ENCODE data around the gene MAP1S. TPM values are rescaled to one million over a fixed set of nuclear protein-coding genes. Genes with fewer than 3 reads are reported as not detected.

Gene MAP1S
- polyA plus RNA-seq, 3 donors: 33.9 to 40.7 (median 39.4) TPM

GRCh38 chr19:17724655-17725054 lies 5.4 kb downstream of the MAP1S start:
- DNase-seq (ENCODE audit: extremely low read depth in 1 of 11, low read depth in 9 of 11, low spot score in 4 of 11): no peak

DNA sequence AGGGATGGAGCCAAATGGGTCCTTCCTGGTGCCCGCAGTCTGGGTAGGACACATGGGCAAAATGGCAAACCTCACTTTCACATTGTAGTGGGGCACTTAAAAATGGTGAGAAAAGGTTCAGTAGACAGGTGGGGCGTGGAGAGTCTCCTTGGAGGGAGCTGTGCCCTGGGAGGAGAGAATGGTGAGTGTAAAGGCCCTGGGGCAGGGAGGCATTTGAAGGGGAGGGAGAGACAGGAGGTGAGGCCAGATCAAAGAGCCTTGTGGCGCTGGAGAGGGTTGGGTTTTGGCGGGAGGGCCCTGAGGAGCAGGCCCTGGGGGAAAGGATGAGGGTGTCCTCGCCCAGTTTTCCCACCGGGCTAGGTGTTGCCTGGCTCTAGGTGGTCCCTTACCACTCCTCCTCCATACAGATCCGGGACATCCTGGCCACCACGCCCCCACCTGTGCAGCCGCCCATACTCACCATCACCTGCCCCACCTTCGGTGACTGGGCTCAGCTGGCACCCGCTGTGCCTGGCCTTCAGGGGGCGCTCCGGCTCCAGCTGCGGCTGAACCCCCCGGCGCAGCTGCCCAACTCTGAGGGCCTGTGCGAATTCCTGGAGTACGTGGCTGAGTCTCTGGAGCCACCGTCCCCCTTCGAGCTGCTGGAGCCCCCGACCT lies 6.3 kb downstream of the MAP1S start:
- no peak for DNase-seq (ENCODE audit: extremely low read depth in 1 of 11, low read depth in 9 of 11, low spot score in 4 of 11)

DNA sequence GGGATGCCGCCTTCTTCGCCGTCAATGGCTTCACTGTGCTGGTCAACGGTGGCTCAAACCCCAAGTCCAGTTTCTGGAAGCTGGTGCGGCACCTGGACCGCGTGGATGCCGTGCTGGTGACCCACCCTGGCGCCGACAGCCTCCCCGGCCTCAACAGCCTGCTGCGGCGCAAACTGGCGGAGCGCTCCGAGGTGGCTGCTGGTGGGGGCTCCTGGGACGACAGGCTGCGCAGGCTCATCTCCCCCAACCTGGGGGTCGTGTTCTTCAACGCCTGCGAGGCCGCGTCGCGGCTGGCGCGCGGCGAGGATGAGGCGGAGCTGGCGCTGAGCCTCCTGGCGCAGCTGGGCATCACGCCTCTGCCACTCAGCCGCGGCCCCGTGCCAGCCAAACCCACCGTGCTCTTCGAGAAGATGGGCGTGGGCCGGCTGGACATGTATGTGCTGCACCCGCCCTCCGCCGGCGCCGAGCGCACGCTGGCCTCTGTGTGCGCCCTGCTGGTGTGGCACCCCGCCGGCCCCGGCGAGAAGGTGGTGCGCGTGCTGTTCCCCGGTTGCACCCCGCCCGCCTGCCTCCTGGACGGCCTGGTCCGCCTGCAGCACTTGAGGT lies 7.0 kb downstream of the MAP1S start:
- no peak for DNase-seq (ENCODE audit: extremely low read depth in 1 of 11, low read depth in 9 of 11, low spot score in 4 of 11)

GRCh38 chr19:17726964-17727773 lies 7.9 kb downstream of the MAP1S start:
- DNase-seq (ENCODE audit: extremely low read depth in 1 of 11, low read depth in 9 of 11, low spot score in 4 of 11): no peak

GRCh38 chr19:17727843-17728242 lies 8.6 kb downstream of the MAP1S start:
- DNase-seq (ENCODE audit: extremely low read depth in 1 of 11, low read depth in 9 of 11, low spot score in 4 of 11): no peak

- no peak for DNase-seq (ENCODE audit: extremely low read depth in 1 of 11, low read depth in 9 of 11, low spot score in 4 of 11)
These were observed 13.8 kb downstream of the MAP1S start for GRCh38 chr19:17733127-17733526.

DNA sequence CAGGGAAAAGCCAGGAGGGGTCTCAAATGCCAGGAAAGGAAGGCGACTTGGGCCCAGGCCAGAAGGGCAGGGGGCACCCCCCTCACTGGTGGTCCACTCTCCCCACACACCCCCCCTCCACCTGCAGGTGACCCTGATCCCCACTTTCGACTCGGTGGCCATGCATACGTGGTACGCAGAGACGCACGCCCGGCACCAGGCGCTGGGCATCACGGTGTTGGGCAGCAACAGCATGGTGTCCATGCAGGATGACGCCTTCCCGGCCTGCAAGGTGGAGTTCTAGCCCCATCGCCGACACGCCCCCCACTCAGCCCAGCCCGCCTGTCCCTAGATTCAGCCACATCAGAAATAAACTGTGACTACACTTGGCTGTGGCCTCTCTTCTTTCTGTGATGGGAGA lies 14.9 kb downstream of the MAP1S start:
- DNase-seq (ENCODE audit: extremely low read depth in 1 of 11, low read depth in 9 of 11, low spot score in 4 of 11): no peak

- no peak for DNase-seq (ENCODE audit: extremely low read depth in 1 of 11, low read depth in 9 of 11, low spot score in 4 of 11)
These were observed 16.1 kb downstream of the MAP1S start for GRCh38 chr19:17735410-17735809.

DNA sequence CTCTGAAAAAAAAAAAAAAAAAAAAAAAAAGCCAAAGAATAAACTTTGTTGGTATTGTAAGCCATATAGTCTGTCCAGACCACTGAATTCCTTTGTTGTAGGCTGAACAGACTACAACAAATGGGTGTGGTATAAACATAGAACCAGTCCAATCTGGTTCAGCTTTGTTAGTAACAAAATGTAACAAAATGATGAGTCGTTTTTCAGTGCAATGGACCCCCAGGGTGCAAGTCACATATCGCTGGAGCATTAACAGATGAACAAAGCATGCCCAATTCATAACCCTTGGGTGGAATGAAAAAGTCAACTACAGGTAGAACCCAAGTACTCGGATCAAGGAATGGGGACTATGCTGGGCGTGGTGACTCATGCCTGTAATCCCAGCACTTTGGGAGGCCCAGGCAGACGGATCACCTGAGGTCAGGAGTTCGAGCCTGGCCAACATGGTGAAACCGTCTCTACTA lies 18.4 kb downstream of the MAP1S start:
- DNase-seq (ENCODE audit: extremely low read depth in 1 of 11, low read depth in 9 of 11, low spot score in 4 of 11): no peak

DNA sequence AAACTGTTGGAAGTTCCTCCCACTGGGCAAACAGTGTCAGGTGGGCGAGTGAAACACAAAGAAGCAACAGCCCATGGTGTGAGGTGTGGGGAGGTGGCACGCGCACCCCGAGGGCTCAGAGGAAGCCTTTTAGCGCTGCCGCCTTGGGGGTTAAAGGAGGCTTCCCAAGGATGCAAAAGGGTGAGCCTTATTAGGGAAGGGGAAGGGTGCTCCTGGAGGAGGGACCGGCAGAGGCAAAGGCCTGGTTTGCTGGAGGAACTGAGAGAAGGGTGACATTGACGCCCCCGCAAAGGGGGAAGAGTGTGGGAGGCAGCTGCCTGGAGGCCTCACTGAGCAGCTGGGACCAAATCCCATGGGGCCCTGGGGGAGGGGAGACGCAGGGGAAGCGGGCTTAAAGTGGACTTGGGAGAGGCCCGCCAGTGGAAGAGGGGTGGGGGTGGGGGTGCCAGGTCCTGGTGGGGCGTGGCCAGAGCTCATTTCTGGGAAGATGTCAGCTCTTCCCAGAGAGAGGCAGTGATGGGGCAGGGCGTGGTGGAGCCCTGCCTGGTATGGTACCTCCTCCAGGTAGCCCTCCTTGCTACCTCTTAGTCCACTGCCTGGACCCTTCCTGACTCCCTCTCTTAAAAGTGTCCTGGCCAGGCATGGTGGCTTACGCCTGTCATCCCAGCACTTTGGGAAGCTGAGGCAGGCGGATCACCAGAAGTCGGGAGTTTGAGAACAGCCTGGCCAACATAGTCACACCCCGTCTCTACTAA lies 20.0 kb downstream of the MAP1S start:
- no peak for DNase-seq (ENCODE audit: extremely low read depth in 1 of 11, low read depth in 9 of 11, low spot score in 4 of 11)

DNA sequence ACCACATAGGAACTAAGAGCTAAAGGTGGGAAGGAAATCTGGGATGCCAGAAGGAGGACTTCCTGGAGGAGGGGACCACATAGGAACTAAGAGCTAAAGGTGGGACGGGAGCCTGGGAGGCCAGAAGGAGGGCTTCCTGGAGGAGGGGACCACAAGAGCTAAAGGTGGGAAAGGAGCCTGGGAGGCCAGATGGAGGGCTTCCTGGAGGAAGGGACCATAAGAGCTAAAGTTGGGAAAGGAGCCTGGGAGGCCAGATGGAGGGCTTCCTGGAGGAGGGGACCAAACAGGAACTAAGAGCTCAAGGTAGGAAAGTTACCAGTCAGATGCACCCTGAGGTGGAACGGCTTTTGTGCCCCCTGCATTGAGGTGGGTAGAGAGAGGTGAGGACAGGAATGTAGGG lies 22.2 kb downstream of the MAP1S start:
- no peak for DNase-seq (ENCODE audit: extremely low read depth in 1 of 11, low read depth in 9 of 11, low spot score in 4 of 11)

DNA sequence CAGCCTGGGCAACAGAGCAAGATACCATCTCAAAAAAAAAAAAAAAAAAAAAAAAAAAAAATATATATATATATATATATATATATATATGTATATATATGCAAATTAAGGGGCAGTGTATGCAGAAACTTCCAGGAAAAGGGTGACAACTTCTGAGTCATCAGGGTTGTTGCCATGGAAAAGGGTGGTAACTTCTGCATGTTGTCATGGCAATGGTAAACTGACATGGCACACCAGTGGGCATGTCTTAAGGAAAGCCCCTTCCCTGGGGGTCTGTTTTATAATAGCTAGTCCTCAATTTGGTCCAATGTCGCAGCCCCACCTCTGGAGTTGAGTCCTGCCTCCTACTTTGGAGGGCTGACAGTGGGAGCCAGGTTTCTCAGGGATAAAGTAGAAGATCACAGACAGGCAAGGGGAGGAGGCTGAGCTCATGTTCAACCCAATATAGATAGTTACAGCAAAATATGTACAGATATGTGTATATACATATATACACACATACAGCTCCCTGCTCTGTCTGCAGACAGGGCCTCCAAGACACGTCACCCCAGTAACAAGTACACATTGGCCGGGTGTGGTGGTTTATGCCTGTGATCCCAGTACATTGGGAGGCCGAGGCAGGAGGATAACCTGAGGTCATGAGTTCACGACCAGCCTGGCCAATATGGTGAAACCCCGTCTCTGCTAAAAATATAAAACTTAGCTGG lies 24.7 kb downstream of the MAP1S start:
- DNase-seq (ENCODE audit: extremely low read depth in 1 of 11, low read depth in 9 of 11, low spot score in 4 of 11): no peak

GRCh38 chr19:17747205-17748098 lies 28.2 kb downstream of the MAP1S start:
- DNase-seq (ENCODE audit: extremely low read depth in 1 of 11, low read depth in 9 of 11, low spot score in 4 of 11): peak; percentile 54 to 90 (median 87)

- DNase-seq (ENCODE audit: extremely low read depth in 1 of 11, low read depth in 9 of 11, low spot score in 4 of 11): no peak
These were observed 29.8 kb downstream of the MAP1S start for GRCh38 chr19:17748884-17749638.

DNA sequence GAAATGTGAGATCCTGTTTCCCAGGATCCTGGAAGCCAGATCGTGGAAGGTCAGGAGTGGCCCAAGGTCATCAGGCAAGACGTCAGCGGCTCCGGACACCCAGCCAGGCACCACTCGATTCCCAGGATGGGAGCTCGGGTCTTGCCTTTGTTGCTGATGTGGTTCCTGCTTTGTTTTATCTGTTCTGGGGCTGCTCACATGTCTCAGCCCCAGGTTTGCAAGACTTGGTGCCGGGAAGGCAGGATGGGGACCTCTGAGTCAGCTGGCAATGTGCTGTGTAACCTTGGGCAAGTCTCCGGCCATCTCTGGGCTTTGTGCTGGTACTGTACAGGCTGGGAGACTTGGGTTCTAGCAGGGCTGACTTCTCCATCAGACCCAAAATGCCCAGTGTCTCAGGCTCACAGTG lies 30.6 kb downstream of the MAP1S start:
- DNase-seq (ENCODE audit: extremely low read depth in 1 of 11, low read depth in 9 of 11, low spot score in 4 of 11): no peak

DNA sequence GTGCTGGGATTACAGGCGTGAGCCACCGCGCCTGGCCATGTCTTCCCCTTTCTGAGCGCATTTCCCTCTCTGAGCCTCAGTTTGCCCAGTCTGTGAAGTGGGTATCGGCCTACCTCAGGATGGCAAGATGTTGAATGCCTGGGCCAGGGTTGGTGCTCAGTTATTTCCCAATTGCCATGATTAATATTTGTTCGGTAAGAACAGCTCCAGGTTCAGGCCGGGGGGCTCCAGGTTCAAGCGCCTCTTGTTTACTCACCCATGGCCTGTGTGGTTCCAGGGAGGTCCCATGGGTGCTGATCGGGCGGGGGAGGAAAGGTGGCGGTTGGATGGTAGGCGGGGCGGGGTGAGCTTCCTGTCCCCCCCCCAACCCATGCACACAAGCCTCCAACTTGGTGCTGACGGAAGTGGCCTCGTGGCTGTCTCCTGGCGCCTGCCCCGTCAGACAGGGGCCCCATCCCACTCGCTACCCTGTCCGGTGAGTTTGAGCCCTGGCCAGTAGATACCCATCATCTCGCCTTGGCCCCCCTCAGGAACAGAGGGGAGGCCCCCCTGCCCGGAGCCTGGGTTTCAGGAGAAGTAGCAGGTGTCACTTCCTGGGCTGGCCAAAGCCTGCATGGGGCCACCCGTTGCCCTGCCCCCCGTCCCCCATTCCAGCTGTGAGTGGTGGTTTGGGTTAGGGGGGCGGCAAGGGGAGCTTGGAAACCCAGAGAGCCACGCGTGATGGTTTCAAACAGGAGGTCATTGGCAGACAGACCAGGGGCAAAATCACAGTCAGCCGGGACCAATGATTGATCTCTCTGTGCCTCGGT lies 32.0 kb downstream of the MAP1S start, which contains the start of gene FCHO1:
Gene FCHO1 (plus strand): TSS at position 375 of the 809 bp plus-strand sequence. CDS start 3,688 bp downstream, outside the sequence.
- DNase-seq (ENCODE audit: extremely low read depth in 1 of 11, low read depth in 9 of 11, low spot score in 4 of 11): no peak

Data from renal cortex interstitium (tissue), 11 donors.